Measurements from ENCODE around the gene APH1A. TPM values are rescaled to one million over a fixed set of nuclear protein-coding genes. Genes with fewer than 3 reads are reported as not detected.
A peak's percentile ranks its signal among the peaks of the same experiment; 100 is the strongest.

The APH1A gene
- total and polyA plus RNA-seq, 3 donors from 2014 or later, result 64.0 to 102 (median 86.2) TPM

DNA sequence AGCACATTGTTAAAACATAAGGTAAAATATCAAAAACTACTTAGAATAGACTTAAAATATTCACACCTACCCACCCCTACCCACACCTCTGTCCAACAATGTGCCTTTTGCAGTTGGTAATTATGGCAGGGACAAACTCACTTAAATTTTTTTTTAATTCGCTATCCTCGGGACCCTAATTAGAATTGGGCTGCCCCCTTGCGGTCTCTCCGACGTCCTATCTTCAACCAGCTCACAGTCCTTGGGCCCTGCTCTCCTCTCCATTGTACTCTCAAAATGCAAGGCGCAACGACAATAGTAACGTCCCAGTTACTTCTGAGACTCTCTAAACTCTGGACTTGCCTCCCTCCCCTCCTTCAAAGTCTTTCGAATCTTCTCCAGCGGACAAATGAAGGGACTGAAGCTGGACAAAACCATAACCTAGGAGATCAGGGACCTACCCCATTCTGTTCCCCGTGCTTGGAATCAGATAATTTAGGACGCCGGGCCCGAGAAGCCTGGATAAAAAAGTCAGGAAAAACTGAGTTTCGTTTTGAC, 12.5 kb upstream of the APH1A start:
- TF ChIP-seq, protein P1, sequence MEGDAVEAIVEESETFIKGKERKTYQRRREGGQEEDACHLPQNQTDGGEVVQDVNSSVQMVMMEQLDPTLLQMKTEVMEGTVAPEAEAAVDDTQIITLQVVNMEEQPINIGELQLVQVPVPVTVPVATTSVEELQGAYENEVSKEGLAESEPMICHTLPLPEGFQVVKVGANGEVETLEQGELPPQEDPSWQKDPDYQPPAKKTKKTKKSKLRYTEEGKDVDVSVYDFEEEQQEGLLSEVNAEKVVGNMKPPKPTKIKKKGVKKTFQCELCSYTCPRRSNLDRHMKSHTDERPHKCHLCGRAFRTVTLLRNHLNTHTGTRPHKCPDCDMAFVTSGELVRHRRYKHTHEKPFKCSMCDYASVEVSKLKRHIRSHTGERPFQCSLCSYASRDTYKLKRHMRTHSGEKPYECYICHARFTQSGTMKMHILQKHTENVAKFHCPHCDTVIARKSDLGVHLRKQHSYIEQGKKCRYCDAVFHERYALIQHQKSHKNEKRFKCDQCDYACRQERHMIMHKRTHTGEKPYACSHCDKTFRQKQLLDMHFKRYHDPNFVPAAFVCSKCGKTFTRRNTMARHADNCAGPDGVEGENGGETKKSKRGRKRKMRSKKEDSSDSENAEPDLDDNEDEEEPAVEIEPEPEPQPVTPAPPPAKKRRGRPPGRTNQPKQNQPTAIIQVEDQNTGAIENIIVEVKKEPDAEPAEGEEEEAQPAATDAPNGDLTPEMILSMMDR (IDR thresholded peaks at IDR 0.05), result peak; percentile 68 to 82 (median 70)
- no peak for TF ChIP-seq POLR2A (IDR thresholded peaks at IDR 0.05)
- DNase-seq, result peak; percentile 90
- Histone ChIP-seq H3K27ac (peak overlapping the region; percentile 89 to 94), H3K4me1 (peaks cover 15% of the 10 kb centered on the region), H3K36me3 (ENCODE audit: low read depth, missing control alignments) (no peaks in the 10 kb centered on the region), H3K9me3 (no peaks in the 10 kb centered on the region), H3K27me3 (no peaks in the 10 kb centered on the region), H3K4me3 (peak overlapping the region; percentile 60 to 65)
- intact Hi-C loops (cut with DNase I; ENCODE audit: low total_unique reads), result no loop called here
- 0 to 1% methylated on average over 15 of the region's 15 CpGs for WGBS, 2 donors

DNA sequence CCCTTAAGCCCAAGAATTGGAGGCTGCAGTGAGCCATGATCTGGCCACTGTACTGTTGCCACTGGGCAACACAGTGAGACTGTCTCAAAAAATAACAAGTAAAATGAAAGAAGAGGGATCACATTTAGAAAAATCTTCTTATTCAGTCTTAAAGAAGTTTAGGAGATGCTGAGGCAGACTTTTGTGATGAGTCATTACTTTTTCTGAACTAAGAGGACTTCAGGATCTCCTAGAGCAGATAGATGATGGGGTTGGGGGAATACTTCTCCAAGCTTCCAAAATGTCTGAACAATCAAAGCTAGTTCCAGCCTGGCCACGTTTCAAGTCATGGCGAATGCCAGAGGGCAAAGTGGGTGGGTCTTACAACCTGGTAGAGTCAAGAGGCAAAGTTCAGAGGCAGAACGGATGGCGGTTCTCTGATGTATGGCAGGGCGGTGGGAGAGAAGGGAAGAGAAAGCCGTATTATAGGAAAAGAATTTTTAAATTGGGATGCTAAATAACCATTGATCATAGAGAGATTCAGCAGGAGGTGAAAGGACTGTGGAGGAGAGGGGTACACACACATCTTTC, 11.4 kb upstream of the APH1A start:
- intact Hi-C loops (cut with DNase I; ENCODE audit: low total_unique reads), result no loop called here
- WGBS, 2 donors, result 66 to 72% methylated on average over 6 of the region's 6 CpGs
- TF ChIP-seq, protein P1 (IDR thresholded peaks at IDR 0.05), result no peak
- no peak for TF ChIP-seq POLR2A (IDR thresholded peaks at IDR 0.05)

DNA sequence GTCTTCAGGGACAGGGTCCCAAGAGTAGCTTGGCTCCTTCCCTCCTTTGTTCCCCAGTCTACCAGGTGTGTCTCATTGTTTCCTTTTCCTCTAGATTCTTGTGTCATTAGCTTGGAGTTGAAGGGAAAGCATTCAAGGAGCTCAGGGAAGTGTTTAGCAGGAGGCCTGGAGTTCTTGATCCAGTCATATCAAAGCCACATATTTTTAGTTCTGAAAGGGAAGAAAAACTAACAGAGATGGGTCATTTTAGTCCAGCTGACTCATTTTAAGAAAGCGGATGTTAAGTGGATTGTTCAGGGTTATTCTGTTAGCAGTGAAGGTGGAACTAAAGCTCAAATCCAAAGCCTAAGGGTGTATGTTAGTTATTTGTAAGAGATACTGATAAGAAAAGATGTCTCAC, 4.5 kb upstream of the APH1A start:
- no peak for DNase-seq
- H3K27ac ChIP-seq, result peak overlapping the region in 1 of 2 donors; percentile 86
- intact Hi-C loops (cut with DNase I; ENCODE audit: low total_unique reads), result no loop called here
- WGBS, 2 donors, result 54 to 65% methylated on average over 1 of the region's 1 CpG
- no peaks in the 10 kb centered on the region for H3K9me3 ChIP-seq
- peaks cover 6% of the 10 kb centered on the region for H3K4me1 ChIP-seq
- no peaks in the 10 kb centered on the region for H3K27me3 ChIP-seq
- H3K36me3 ChIP-seq (ENCODE audit: low read depth, missing control alignments), result no peaks in the 10 kb centered on the region
- no peak overlapping the region for H3K4me3 ChIP-seq
- no peak for TF ChIP-seq POLR2A (IDR thresholded peaks at IDR 0.05)
- TF ChIP-seq, protein P1 (IDR thresholded peaks at IDR 0.05), result no peak

More for the DNA sequence above, 11.4 kb upstream of the APH1A start:
- H3K4me1 ChIP-seq, result peaks cover 15% of the 10 kb centered on the region
- no peaks in the 10 kb centered on the region for H3K9me3 ChIP-seq
- DNase-seq, result no peak
- H3K4me3 ChIP-seq, result no peak overlapping the region
- H3K36me3 ChIP-seq (ENCODE audit: low read depth, missing control alignments), result no peaks in the 10 kb centered on the region
- H3K27me3 ChIP-seq, result no peaks in the 10 kb centered on the region
- H3K27ac ChIP-seq, result peak overlapping the region in 1 of 2 donors; percentile 94

DNA sequence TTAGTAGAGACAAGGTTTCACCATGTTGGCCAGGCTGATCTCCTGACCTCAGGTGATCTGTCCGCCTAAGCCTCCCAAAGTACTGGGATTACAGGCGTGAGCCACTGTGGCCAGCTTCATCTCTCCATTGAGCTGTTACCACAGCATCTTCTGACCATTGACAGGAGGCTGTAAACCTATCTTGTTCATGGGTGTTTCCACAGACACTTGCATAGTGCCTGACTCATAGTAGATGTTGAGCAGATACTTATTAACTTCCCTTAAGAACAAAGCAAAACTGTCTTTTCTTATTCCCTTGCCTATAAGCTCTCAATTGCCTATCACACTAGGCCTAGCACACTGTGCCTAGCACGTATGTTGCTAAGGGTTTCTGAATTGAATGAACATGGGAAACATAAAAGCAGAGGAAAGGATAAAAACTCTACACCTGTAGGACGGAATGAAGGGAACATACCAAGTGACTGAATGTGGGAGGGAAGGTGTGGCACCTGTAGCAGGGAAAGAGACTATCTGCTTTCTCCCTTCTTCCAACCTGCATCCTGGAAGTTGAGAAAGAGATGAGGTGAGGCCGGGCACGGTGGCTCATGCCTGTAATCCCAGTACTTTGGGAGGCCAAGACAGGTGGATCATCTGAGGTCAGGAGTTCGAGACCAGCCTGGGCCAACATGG, 2.6 kb upstream of the APH1A start:
- no peak for DNase-seq
- Histone ChIP-seq H3K36me3 (ENCODE audit: low read depth, missing control alignments) (no peaks in the 10 kb centered on the region), H3K9me3 (no peaks in the 10 kb centered on the region), H3K4me3 (no peak overlapping the region), H3K27ac (peak overlapping the region in 1 of 2 donors; percentile 86), H3K4me1 (peaks cover 19% of the 10 kb centered on the region), H3K27me3 (no peaks in the 10 kb centered on the region)
- intact Hi-C loops (cut with DNase I; ENCODE audit: low total_unique reads), result no loop called here
- WGBS, 2 donors, result 89 to 93% methylated on average over 7 of the region's 7 CpGs
- no peak for TF ChIP-seq POLR2A (IDR thresholded peaks at IDR 0.05)
- TF ChIP-seq, protein P1 (IDR thresholded peaks at IDR 0.05), result no peak
